GM21717 (cell line): ENCODE measurements around the gene ELMO3.

Source experiments
- ATAC-seq: cut with Tn5 transposase; IDR thresholded peaks from one replicate; pipeline ENCODE4 v1.9.1; 2021; ENCODE audit warnings: mild to moderate bottlenecking, moderate library complexity; ENCODE audit not compliant: unreplicated experiment

ELMO3 gene

DNA sequence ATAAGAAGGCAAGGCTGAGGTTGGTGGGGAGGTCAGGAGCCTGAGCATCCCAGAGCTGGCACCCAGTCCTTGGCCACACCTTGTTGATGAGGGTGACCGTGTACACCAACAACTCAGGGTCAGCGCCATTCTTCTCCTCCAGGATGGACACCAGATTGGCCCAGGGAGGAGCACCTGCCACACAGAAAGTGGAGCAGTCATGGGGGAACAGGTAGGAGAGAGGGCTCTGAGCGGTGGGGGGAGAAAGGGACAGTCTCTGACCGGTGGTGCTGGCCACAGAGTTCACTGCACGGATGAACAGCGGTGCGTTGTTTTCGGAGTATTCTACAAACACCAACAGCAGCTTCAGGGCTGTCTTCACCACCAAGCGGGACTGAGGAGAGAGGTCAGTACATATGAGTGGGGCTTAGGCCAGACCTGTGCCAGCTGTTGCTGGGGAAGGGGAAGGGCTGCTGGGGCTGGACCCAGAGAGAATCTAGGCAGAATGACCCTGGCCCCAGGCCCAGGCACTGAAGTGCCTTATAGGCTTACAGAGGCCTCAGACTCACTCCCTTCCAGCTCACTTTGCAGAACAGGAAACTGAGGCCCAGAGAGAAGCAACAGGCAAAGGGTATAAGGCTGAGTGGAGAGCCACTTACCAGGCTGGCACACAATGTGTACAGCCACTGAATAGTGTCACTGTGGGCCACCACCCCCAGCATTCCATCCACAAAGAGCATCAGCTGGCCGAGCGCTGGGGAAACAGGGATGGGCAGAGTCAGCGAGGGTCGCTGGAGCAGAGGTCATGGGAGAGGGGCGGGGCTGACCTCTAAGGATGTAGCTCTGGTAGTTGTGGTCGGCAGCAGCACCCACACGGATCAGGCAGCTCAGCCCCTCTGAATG, 38.7 kb downstream of the ELMO3 start:
- no peak for ATAC-seq

DNA sequence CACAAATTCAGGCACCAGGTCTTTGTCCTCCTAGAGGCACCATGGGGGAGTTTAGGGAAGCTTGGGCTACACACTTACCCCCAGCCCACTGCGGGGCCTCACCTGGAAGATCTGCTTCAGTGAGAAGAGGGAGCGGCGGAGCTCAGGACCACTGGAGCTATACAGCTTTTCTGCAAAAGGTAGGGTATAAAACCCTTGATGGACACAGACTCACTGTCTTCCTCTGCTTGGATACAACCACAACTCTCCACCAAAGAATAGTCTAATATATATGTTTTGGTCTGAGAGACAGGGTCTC, 39.3 kb downstream of the ELMO3 start:
- no peak for ATAC-seq

DNA sequence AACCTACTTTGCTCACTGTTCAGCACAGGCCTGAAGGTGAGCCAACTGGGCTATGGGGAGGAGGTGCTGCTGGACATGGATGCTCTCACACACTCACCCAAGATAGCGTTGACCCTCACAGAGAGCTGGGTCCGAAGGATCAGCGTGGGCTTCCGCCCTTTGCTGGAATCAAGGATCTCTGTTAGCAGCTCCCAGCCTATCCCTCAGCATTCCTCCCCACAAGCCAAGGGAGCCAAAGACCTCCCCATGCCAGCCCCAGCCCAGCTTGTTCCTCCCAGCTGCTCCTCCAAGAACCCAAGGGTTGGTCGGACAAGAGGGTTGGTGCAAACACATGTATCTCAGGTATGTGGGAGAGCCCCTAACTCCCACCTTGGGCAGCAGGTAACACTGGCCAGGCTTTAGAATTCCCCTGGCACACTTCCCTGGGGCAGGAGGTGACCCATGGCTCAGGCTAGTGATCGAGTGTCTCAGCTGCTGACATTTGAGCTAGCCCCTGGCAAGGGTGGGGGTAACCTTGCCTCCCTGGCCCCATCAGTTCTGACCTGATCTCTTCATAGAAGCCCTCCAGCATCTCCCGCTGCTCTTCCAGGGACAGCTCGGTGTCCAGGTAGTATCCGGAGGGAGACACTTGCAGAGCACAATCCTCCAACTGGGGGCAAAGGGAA, 40.0 kb downstream of the ELMO3 start:
- ATAC-seq = no peak

DNA sequence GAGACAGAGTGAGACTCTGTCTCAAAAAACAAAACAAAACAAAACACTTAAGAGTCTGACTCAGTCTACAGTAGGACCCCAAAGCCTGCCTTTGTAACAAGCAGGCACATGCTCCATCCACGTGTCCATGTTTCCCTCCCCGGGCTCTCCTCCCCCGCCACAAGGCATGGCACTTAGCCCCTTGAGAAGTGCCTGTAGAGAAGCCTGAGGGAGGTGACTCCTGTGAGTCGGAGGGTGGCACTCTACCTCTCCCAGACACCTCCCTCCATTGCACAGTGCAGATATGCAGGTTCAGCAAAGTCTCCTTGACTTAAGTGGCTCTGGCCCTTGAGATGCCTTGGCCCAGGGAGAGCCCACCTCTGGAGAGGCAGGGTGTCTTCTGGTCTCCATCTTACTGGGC, 41.6 kb downstream of the ELMO3 start:
- no peak for ATAC-seq

DNA sequence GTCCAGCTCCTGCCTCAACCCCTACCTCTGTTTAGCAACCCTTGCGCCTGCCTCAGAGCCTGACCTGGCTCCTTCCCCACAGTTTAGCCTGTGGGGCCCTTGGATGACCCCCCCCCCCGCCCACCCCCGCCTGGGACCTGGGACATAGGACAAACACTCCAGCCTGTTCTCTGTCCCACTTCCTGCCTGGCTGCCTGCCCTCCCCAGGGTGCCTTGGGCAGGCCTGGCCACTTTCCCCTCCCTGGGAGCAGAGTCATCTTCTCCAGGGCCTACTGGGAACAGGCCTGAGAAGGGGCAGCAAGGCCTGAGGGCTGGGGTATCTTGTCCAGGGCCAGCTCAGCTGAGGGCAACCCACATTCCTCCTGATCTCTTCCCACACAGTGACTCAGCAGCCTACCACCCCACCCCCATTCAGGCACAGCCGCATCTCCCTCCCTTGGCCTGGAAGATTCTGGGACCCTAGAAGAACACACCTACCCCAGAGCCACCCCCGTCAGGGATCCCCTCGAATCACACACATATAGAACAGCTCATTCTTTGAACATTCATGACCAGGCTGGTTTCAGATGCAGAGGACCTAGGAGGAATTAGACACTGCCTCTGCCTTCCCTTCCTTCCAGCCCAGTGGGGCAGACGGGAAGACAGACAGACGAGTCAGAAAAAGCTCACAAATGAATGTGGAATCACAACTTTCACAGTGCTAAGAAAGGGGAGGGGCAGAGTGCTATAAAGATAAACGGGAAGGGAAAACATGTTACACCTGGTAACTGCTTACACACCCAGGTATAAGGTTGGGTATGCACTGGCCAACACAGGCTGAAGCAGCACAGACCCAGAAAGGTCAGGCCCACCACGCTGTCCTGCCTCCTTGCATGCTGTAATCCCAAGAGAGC, 42.3 kb downstream of the ELMO3 start:
- ATAC-seq = no peak

- ATAC-seq = no peak
These were observed 43.3 kb downstream of the ELMO3 start for GRCh38 chr16:67242138-67242730.

DNA sequence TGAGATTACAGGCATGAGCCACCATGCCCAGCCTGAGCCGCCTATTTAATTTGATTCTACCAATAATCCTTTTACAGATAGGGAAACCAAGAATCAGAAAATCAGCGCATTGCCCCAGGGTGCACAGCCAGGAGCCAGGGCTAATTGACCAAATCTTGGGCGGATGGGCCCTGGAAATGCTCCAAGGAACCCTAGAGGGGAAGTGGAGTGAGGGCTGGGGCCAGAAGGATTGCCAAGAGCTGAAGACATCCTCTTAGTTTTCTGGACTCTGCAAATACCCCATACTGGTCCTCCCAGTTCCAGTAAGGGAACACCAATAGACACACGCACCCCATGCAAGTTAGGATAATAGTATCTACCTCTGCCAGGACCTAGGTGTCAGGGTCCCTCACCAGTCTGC, 44.5 kb downstream of the ELMO3 start:
- ATAC-seq = no peak

DNA sequence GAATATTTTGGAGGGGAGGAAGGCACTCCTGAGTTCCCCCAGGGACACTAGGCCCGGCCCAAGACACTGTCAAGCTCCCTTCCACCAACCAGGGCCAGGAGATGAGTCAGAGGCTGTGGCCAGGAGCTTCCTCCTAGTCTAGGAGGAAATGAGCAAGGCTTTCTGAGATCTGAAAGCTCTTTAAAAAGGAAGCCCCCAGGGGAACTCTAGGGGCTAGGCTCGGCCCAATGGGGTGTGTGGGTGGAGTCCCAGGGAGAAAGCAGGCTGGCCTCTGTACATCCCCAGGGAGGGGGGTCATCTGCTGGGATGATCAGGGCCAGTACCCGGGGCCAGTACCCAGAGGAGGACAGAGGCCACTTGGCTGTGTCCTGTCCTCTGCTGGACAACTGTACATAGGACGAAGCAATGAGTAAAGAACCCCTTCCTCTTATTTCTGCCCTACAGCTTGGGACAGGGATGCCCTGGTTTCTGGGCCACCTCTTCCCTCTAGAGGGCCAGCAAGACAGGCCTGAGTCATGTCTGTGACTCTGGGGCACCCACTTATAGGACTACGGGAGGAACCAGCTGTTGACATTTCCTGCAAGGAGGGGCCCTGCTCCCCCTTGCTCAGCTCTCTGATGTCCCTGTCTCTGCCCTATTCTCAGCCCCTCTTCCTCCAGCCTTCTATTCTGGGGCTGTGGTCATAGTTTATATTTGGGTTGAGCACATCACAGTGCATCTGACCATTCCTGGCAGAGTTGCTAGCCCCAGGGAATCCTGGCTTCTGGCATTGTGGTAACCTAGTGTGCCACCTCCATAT, 45.7 kb downstream of the ELMO3 start:
- ATAC-seq = peak; percentile 42

GRCh38 chr16:67245186-67245585, 46.3 kb downstream of the ELMO3 start:
- ATAC-seq = no peak

GRCh38 chr16:67245674-67246080, 46.7 kb downstream of the ELMO3 start:
- no peak for ATAC-seq

GRCh38 chr16:67246081-67246755, 47.3 kb downstream of the ELMO3 start:
- ATAC-seq = peak; percentile 15

DNA sequence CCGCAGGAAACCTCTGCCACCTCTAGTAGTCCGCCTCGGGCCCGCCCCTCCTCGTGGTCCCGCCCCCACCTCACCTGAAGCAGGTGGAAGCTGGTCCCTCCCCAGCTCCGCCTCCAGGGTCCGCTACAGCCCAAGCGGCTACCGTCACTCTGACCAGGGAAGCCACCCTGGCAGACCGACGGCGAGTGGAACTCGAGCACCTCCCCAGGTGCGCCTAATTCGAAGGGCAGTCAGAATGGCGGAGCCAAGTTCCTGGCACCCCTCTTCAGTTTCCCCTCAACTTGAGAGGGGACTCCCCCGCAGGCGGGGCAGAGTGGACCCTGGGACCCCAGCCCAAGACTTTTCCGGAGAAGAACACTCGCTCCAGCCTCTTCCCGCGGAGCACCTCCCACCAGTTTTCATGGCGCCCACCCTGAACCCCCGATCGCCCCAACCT, 47.8 kb downstream of the ELMO3 start:
- ATAC-seq = peak; percentile 22

DNA sequence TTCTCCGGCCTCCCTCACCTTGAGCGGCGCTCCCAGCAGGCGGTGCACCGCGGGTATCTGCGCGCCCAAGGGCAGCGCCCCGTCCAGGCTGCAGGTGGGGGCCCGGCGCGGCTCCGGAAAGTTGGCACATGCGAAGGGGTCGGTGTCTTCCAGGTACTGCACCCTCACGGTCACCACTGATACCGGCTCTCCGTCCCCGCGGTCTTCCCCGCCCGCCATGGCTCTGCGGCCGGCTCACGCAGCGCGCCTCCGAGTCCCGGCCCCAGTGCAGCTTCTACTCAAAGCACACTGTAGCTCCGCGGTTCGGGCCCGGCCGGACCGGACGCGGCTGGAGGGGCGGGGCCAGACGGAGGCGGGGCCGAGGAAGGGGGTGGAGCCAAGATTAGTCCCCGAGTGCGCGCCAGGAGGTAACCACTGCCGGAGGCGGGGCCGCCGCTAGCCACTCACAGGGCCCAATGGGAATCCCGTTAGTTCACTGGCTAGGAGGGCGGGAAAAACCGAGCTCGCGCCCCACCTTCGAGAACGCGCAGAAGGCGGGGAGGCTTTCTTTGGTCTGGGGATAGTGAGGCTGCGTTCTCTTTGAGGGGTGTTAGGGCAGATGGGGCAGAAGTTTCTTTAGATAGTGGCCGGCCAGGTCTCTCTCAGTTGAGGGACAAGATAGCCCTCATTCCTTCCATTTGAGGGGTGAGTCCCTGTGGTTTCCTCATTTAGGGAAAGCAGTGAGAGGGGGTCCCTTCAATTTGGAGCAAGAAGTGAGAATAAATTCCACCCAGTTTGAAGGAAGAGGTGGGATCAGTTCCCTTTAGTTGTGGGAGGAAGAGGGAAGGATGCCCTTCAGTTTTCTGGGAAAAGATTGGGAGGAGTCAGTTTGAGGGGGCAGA, 48.5 kb downstream of the ELMO3 start, which contains the start of gene FHOD1:
Gene FHOD1, minus strand, starts transcription at position 290 of the 881 bp plus-strand sequence. Its CDS starts 71 bp downstream, at position 219.
- peak; percentile 49 for ATAC-seq

DNA sequence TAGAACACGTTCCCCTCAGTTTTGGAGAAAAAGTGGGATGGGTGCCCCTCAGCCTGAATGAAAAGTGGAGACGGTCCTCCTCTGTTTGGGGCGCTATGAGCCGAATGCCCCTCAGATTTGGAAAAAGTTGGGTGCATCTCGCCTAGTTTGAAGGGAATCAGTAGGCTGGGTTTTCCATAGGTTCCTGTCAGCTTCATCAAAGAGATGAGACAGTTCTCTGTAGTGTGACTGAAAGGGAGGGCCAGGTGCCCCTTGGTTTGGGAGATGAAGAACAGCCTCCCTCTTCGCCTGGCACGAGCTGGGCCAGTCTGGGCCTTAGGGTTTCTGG, 49.1 kb downstream of the ELMO3 start:
- no peak for ATAC-seq

GRCh38 chr16:67248401-67249177, 49.7 kb downstream of the ELMO3 start, which contains the start of gene SLC9A5:
Gene SLC9A5 (plus strand): TSS chr16:67248979. CDS start chr16:67249015, 36 bp downstream.
- no peak for ATAC-seq

- no peak for ATAC-seq
These were observed 50.5 kb downstream of the ELMO3 start for GRCh38 chr16:67249178-67250044.

GRCh38 chr16:67250045-67250327, 51.1 kb downstream of the ELMO3 start:
- ATAC-seq = no peak
